Measurements from ENCODE around the gene RHOU. TPM values are rescaled to one million over a fixed set of nuclear protein-coding genes. Genes with fewer than 3 reads are reported as not detected.

Gene RHOU
- polyA plus RNA-seq, 1 donor from 2014 or later, result 13.0 TPM

GRCh38 chr1:228778026-228778425 is 42.7 kb downstream of the RHOU start:
- Histone ChIP-seq H3K79me2 (replicated peaks; ENCODE audit: insufficient read depth, low read length) (no peaks in the 10 kb centered on the region), H3K9me2 (ENCODE audit: insufficient read depth, low read length) (no peaks in the 10 kb centered on the region), H3K4me2 (ENCODE audit: low read length) (no peak overlapping the region), H3K4me3 (ENCODE audit: low read length) (no peak overlapping the region), H3K9me3 (ENCODE audit: low read length) (no peaks in the 10 kb centered on the region), H3K27me3 (ENCODE audit: insufficient read depth, low read depth, low read length) (no peaks in the 10 kb centered on the region), H3F3A (ENCODE audit: insufficient read depth, low read length, poor library complexity, severe bottlenecking) (no peaks in the 10 kb centered on the region), H3K9ac (ENCODE audit: low read length) (no peak overlapping the region), H3K36me3 (ENCODE audit: insufficient read depth, low read length) (no peaks in the 10 kb centered on the region), H4K20me1 (ENCODE audit: insufficient read depth) (no peaks in the 10 kb centered on the region), H3K27ac (ENCODE audit: low read length) (no peak overlapping the region), H2AFZ (ENCODE audit: low read depth, low read length) (no peak overlapping the region)
- TF ChIP-seq TAF1 (IDR thresholded peaks at IDR 0.05; ENCODE audit: low read depth) (no peak), MXI1 (conservative IDR thresholded peaks at IDR 0.05; ENCODE audit: poor library complexity, severe bottlenecking) (no peak), EP300 (conservative IDR thresholded peaks at IDR 0.05; ENCODE audit: poor library complexity, severe bottlenecking) (no peak), SMC3 (conservative IDR thresholded peaks at IDR 0.05; ENCODE audit: poor library complexity) (no peak), RAD21 (conservative IDR thresholded peaks at IDR 0.05) (no peak), CTCF (IDR thresholded peaks at IDR 0.05; ENCODE audit: poor library complexity, severe bottlenecking) (no peak), EZH2 (IDR thresholded peaks at IDR 0.05; ENCODE audit: borderline replicate concordance, insufficient read depth, low read length, poor library complexity, severe bottlenecking) (no peak)

- Histone ChIP-seq H3K4me2 (ENCODE audit: low read length) (no peak overlapping the region), H3K27me3 (ENCODE audit: insufficient read depth, low read depth, low read length) (no peaks in the 10 kb centered on the region), H3K4me3 (ENCODE audit: low read length) (no peak overlapping the region), H2AFZ (ENCODE audit: low read depth, low read length) (no peak overlapping the region), H4K20me1 (ENCODE audit: insufficient read depth) (no peaks in the 10 kb centered on the region), H3F3A (ENCODE audit: insufficient read depth, low read length, poor library complexity, severe bottlenecking) (no peaks in the 10 kb centered on the region), H3K9me2 (ENCODE audit: insufficient read depth, low read length) (no peaks in the 10 kb centered on the region), H3K79me2 (replicated peaks; ENCODE audit: insufficient read depth, low read length) (no peaks in the 10 kb centered on the region), H3K9ac (ENCODE audit: low read length) (no peak overlapping the region), H3K36me3 (ENCODE audit: insufficient read depth, low read length) (no peaks in the 10 kb centered on the region), H3K27ac (ENCODE audit: low read length) (no peak overlapping the region), H3K9me3 (ENCODE audit: low read length) (no peaks in the 10 kb centered on the region)
- TF ChIP-seq POLR2AphosphoS5 (IDR thresholded peaks at IDR 0.05), result no peak
- TF ChIP-seq SMC3 (conservative IDR thresholded peaks at IDR 0.05; ENCODE audit: poor library complexity), result no peak
These were observed 43.2 kb downstream of the RHOU start for GRCh38 chr1:228778466-228778865.

- no peak overlapping the region for H3K9ac ChIP-seq (ENCODE audit: low read length)
- no peaks in the 10 kb centered on the region for H3F3A ChIP-seq (ENCODE audit: insufficient read depth, low read length, poor library complexity, severe bottlenecking)
- no peaks in the 10 kb centered on the region for H3K9me3 ChIP-seq (ENCODE audit: low read length)
- no peaks in the 10 kb centered on the region for H3K79me2 ChIP-seq (replicated peaks; ENCODE audit: insufficient read depth, low read length)
- H3K36me3 ChIP-seq (ENCODE audit: insufficient read depth, low read length), result no peaks in the 10 kb centered on the region
- H3K4me3 ChIP-seq (ENCODE audit: low read length), result no peak overlapping the region
- no peaks in the 10 kb centered on the region for H3K27me3 ChIP-seq (ENCODE audit: insufficient read depth, low read depth, low read length)
- no peaks in the 10 kb centered on the region for H3K9me2 ChIP-seq (ENCODE audit: insufficient read depth, low read length)
- H3K27ac ChIP-seq (ENCODE audit: low read length), result no peak overlapping the region
- no peak overlapping the region for H2AFZ ChIP-seq (ENCODE audit: low read depth, low read length)
- H4K20me1 ChIP-seq (ENCODE audit: insufficient read depth), result no peaks in the 10 kb centered on the region
- no peak overlapping the region for H3K4me2 ChIP-seq (ENCODE audit: low read length)
- TF ChIP-seq EP300 (conservative IDR thresholded peaks at IDR 0.05; ENCODE audit: poor library complexity, severe bottlenecking), result no peak
- no peak for TF ChIP-seq SMC3 (conservative IDR thresholded peaks at IDR 0.05; ENCODE audit: poor library complexity)
- TF ChIP-seq REST (IDR thresholded peaks at IDR 0.05; ENCODE audit: borderline replicate concordance), result no peak
- TF ChIP-seq MXI1 (conservative IDR thresholded peaks at IDR 0.05; ENCODE audit: poor library complexity, severe bottlenecking), result no peak
- no peak for TF ChIP-seq RAD21 (conservative IDR thresholded peaks at IDR 0.05)
These were observed 43.7 kb downstream of the RHOU start for GRCh38 chr1:228778961-228779360.

Measured in neural cell (in vitro differentiated cells).